HCT116 (cell line): ENCODE data around the gene HAUS1. TPM values are rescaled to one million over a fixed set of nuclear protein-coding genes. Genes with fewer than 3 reads are reported as not detected.

Experiments
- ATAC-seq: fragments of 200-7000 bp; cut with Tn5 transposase; 2 replicates; pipeline ENCODE4 v1.9.1; 2020; ENCODE audit warnings: mild to moderate bottlenecking, moderate library complexity
- BruUV-seq: library from RNA; stranded (reverse); fragments of 400-500 nt; replicated peaks from 2 replicates; lab custom pipeline; 2021; lab: Mats Ljungman, UMichigan
- CTCF ChIA-PET: fragments of 300-600 bp; sonication (Branson Sonifier 250); formaldehyde crosslinking; loops from one replicate; lab custom pipeline; 2021; ENCODE audit warnings: antibody characterized with exemption; lab: Charles Lee
- POLR2A ChIA-PET: fragments of 300-600, 350-600 bp; sonication (Branson Sonifier 250); formaldehyde crosslinking; loops from one replicate; lab custom pipeline; 2021; ENCODE audit warnings: antibody characterized with exemption; lab: Charles Lee
- RAD21 ChIA-PET, 2 experiments: fragments of 300-600 bp; sonication (Branson Sonifier 250); formaldehyde crosslinking; loops; one replicate each; lab custom pipeline; 2023; ENCODE audit warnings: low total read pairs in 2 of 2; ENCODE audit not compliant: uncharacterized antibody in 2 of 2, unreplicated experiment in 2 of 2, low non-redundant PET in 1 of 2; lab: Charles Lee
- DNase-seq: peaks from one replicate; pipeline ENCODE4 v3.0.0-alpha.2; 2010; ENCODE audit warnings: low read depth, low spot score
- H2AFZ ChIP-seq: fragments of 200-600 bp; shearing (Covaris generic), sonication (generic); 2 replicates; pipeline ENCODE4 v1.6.1; 2017; ENCODE audit warnings: low read depth, mixed run types, mixed read lengths, antibody characterized with exemption, low read length; ENCODE audit not compliant: poor library complexity, severe bottlenecking
- H3K27ac ChIP-seq: 2 replicates; pipeline ENCODE4 v1.5.1; 2012; ENCODE audit warnings: low read depth, low read length
- H3K27me3 ChIP-seq: fragments of 200-600 bp; sonication (generic); 2 replicates; pipeline ENCODE4 v1.6.1; 2016; ENCODE audit warnings: mixed run types, low read length, mixed read lengths; ENCODE audit not compliant: insufficient read depth
- H3K36me3 ChIP-seq, 2 experiments: fragments of 200-500 bp in 1 of 2; fragments of 200-600 bp in 1 of 2; sonication (Bioruptor generic) in 1 of 2; sonication (generic) in 1 of 2; 2 replicates each; pipeline versions ENCODE4 v1.5.1 to v1.6.1; 2014 to 2016; ENCODE audit warnings: low read length in 2 of 2, inconsistent platforms in 1 of 2, mixed read lengths in 1 of 2, mixed run types in 1 of 2; ENCODE audit not compliant: insufficient read depth in 2 of 2, control insufficient read depth in 1 of 2
- H3K4me1 ChIP-seq, 2 experiments: fragments of 200-600 bp in 1 of 2; sonication (generic) in 1 of 2; 2 replicates each; pipeline versions ENCODE4 v1.5.1 to v1.6.1; 2012 to 2017; ENCODE audit warnings: low read length in 2 of 2, inconsistent platforms in 1 of 2, mild to moderate bottlenecking in 1 of 2, mixed read lengths in 1 of 2, mixed run types in 1 of 2, moderate library complexity in 1 of 2; ENCODE audit not compliant: insufficient read depth in 2 of 2, control insufficient read depth in 1 of 2
- H3K4me2 ChIP-seq: fragments of 200-600 bp; sonication (generic); 2 replicates; pipeline ENCODE4 v1.6.1; 2017; ENCODE audit warnings: mixed run types, low read length, mixed read lengths
- H3K4me3 ChIP-seq, 2 experiments: fragments of 200-600 bp in 1 of 2; sonication (generic) in 1 of 2; replicated peaks in 1 of 2; 2 replicates each; pipeline ENCODE4 v1.5.1; 2011 to 2016; ENCODE audit warnings: low read length in 2 of 2, control low read depth in 1 of 2, low read depth in 1 of 2, mild to moderate bottlenecking in 1 of 2, mixed read lengths in 1 of 2, mixed run types in 1 of 2
- H3K79me2 ChIP-seq: fragments of 200-600 bp; sonication (generic); 2 replicates; pipeline ENCODE4 v1.6.1; 2017; ENCODE audit warnings: mild to moderate bottlenecking, mixed run types, low read length, moderate library complexity, mixed read lengths; ENCODE audit not compliant: insufficient read depth
- H3K9ac ChIP-seq: fragments of 200-600 bp; sonication (generic); 2 replicates; pipeline ENCODE4 v1.6.1; 2016; ENCODE audit warnings: low read length, mixed read lengths
- H3K9me2 ChIP-seq: fragments of 200-600 bp; sonication (generic), shearing (Covaris generic); 2 replicates; pipeline ENCODE4 v1.6.1; 2017; ENCODE audit warnings: mixed run types, mild to moderate bottlenecking, moderate library complexity; ENCODE audit not compliant: insufficient read depth
- H3K9me3 ChIP-seq, 2 experiments: fragments of 200-500 bp in 1 of 2; fragments of 200-600 bp in 1 of 2; sonication (Bioruptor generic) in 1 of 2; sonication (generic) in 1 of 2; 2 replicates each; pipeline ENCODE4 v1.6.1; 2014 to 2017; ENCODE audit warnings: low read length in 2 of 2, mixed read lengths in 2 of 2, inconsistent platforms in 1 of 2, low read depth in 1 of 2, mild to moderate bottlenecking in 1 of 2, mixed run types in 1 of 2, moderate library complexity in 1 of 2; ENCODE audit not compliant: control insufficient read depth in 1 of 2, insufficient read depth in 1 of 2
- H4K20me1 ChIP-seq: fragments of 200-600 bp; sonication (generic), shearing (Covaris generic); 2 replicates; pipeline ENCODE4 v1.6.1; 2017; ENCODE audit warnings: mixed run types, mild to moderate bottlenecking, moderate library complexity; ENCODE audit not compliant: insufficient read depth
- CBX3 ChIP-seq: IDR thresholded peaks from 2 replicates; pipeline ENCODE4 v1.6.1; 2012; ENCODE audit warnings: low read depth
- EGR1 ChIP-seq: IDR thresholded peaks from 2 replicates; pipeline ENCODE4 v1.6.1; 2012; ENCODE audit warnings: low read depth
- EZH2 ChIP-seq: fragments of 200-600 bp; sonication (generic); IDR thresholded peaks from 2 replicates; pipeline ENCODE4 v1.6.1; 2017; ENCODE audit warnings: antibody characterized with exemption, mixed run types
- EZH2phosphoT487 ChIP-seq: fragments of 200-600 bp; IDR thresholded peaks from 2 replicates; pipeline ENCODE4 v1.6.1; 2018; ENCODE audit warnings: antibody characterized with exemption, borderline replicate concordance
- FOSL1 ChIP-seq: IDR thresholded peaks from 2 replicates; pipeline ENCODE4 v1.6.1; 2012; ENCODE audit warnings: low read depth
- JUND ChIP-seq: IDR thresholded peaks from 2 replicates; pipeline ENCODE4 v1.6.1; 2012
- POLR2A ChIP-seq: IDR thresholded peaks from 2 replicates; pipeline ENCODE4 v1.7.0; 2011; ENCODE audit warnings: borderline replicate concordance; ENCODE audit not compliant: insufficient read depth, insufficient read length; ENCODE audit errors: extremely low read depth
- POLR2AphosphoS5 ChIP-seq: IDR thresholded peaks from 2 replicates; pipeline ENCODE4 v1.6.1; 2011; ENCODE audit warnings: mild to moderate bottlenecking, low read depth, low read length, moderate library complexity
- RAD21 ChIP-seq: IDR thresholded peaks from 2 replicates; pipeline ENCODE4 v1.6.1; 2012; ENCODE audit warnings: low read depth, mild to moderate bottlenecking
- SIN3A ChIP-seq: IDR thresholded peaks from 2 replicates; pipeline ENCODE4 v1.6.1; 2012; ENCODE audit warnings: low read depth
- SRF ChIP-seq: IDR thresholded peaks from 2 replicates; pipeline ENCODE4 v1.6.1; 2012; ENCODE audit warnings: low read depth
- YY1 ChIP-seq: IDR thresholded peaks from 2 replicates; pipeline ENCODE4 v1.6.1; 2011; ENCODE audit warnings: low read length, low read depth, moderate library complexity, mild to moderate bottlenecking; ENCODE audit not compliant: insufficient replicate concordance; ENCODE audit errors: extremely low read depth
- ZFX ChIP-seq: fragments of 450-650 bp; IDR thresholded peaks from 2 replicates; pipeline ENCODE4 v1.6.1; 2017
- ZNF274 ChIP-seq: fragments of 200-500 bp; sonication (Bioruptor generic); IDR thresholded peaks from 2 replicates; pipeline ENCODE4 v1.6.1; 2014; ENCODE audit warnings: mild to moderate bottlenecking, low read depth, low read length, inconsistent platforms
- intact Hi-C: fragments of 100-400 bp; cut with micrococcal nuclease; formaldehyde crosslinking; loops from 2 replicates; pipeline ENCODE4 v1.10.0; 2022
- total RNA-seq: library from RNA; stranded (reverse); gene quantifications from one replicate; pipeline ENCODE4 v1.2.1, GENCODE V29; 2021; ENCODE audit not compliant: unreplicated experiment

Gene HAUS1
- total RNA-seq, 1 experiment from 2014 or later: 46.2 TPM

DNA sequence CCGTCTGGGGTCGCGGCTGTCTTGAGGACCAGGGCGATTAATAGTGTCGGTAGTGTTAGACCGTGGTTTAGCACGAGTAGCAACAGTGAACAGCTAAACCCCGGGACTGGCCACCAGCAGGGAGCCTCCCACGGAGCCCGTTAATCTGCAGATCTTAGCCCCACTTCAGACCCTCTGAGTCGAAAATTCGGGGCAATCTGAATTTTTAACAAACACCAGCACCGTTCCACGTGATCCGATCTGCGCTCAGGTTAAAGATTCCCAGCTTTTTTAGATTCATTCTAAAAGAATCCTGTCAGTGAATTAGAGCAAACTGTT, 5.6 kb upstream of the HAUS1 start:
- Histone ChIP-seq H3K4me1 (peaks cover 8 to 19% of the 10 kb centered on the region in 2 experiments; a peak in 3 of 4 replicates), H3K9me2 (no peaks in the 10 kb centered on the region), H3K27ac (peak overlapping the region; percentile 91), H3K36me3 (peaks cover 8 to 12% of the 10 kb centered on the region in 2 experiments; a peak in 2 of 4 replicates), H4K20me1 (no peaks in the 10 kb centered on the region), H3K9me3 (no peaks in the 10 kb centered on the region), H3K27me3 (no peaks in the 10 kb centered on the region), H3K4me3 (peak overlapping the region; percentile 93 to 99), H3K79me2 (peaks cover 46% of the 10 kb centered on the region), H3K4me2 (peak overlapping the region; percentile 84), H2AFZ (peak overlapping the region; percentile 7), H3K9ac (peak overlapping the region; percentile 95)
- no peak for DNase-seq
- ATAC-seq: no peak
- intact Hi-C loops: no loop called here
- CTCF ChIA-PET: no interaction called here
- POLR2A ChIA-PET: interaction anchor here (0.6 to 0.7 kb wide), 4 partner anchors 17 to 1964 kb away, joined by 3 read pairs; no protein-coding TSS in a partner anchor
- no peak for TF ChIP-seq YY1
- TF ChIP-seq ZFX: peak; percentile 84
- TSS peak; percentile 94 for BruUV-seq
- RAD21 ChIA-PET: no interaction called here

- H3K4me2 ChIP-seq: peak overlapping the region; percentile 84; the same call in 1 of the 2 replicates
- no peaks in the 10 kb centered on the region for H3K9me3 ChIP-seq
- CTCF ChIA-PET: no interaction called here
- RAD21 ChIA-PET: no interaction called here
- BruUV-seq: no TSS peak
- peaks cover 38% of the 10 kb centered on the region for H3K79me2 ChIP-seq
- no peak overlapping the region for H2AFZ ChIP-seq
- H3K9me2 ChIP-seq: no peaks in the 10 kb centered on the region
- no peak overlapping the region for H3K4me3 ChIP-seq
- peaks cover 5 to 8% of the 10 kb centered on the region in 2 experiments; a peak in 2 of 4 replicates for H3K36me3 ChIP-seq
- no peak for TF ChIP-seq POLR2A
- TF ChIP-seq SRF: no peak
- TF ChIP-seq FOSL1: no peak
- TF ChIP-seq SIN3A: no peak
- TF ChIP-seq EZH2: no peak
- no peak for TF ChIP-seq RAD21
- no peak for TF ChIP-seq EZH2phosphoT487
- no peak for TF ChIP-seq JUND
- TF ChIP-seq POLR2AphosphoS5: no peak
- TF ChIP-seq EGR1: no peak
- TF ChIP-seq ZNF274: no peak
- no peak for TF ChIP-seq ZFX
- no peak for TF ChIP-seq CBX3
- H3K9ac ChIP-seq: no peak overlapping the region
- intact Hi-C loops: no loop called here
- 0 out of 2 replicates have a peak overlapping the region, but pooled peaks have one; percentile 91 for H3K27ac ChIP-seq
- no peaks in the 10 kb centered on the region for H4K20me1 ChIP-seq
- no peak for ATAC-seq
- H3K4me1 ChIP-seq: peaks cover 12 to 24% of the 10 kb centered on the region in 2 experiments; a peak in 3 of 4 replicates
- POLR2A ChIA-PET: no interaction called here
- no peak for DNase-seq
- no peaks in the 10 kb centered on the region for H3K27me3 ChIP-seq
Measured at GRCh38 chr18:46099463-46099862, 4.7 kb upstream of the HAUS1 start.
